NCI-H345 (cell line): Measurements from ENCODE around the gene VPS37B.
A peak's percentile ranks its signal among the peaks of the same experiment; 100 is the strongest.

Source experiments
- DNase-seq: peaks from one replicate; lab custom pipeline; 2025; lab: John Stamatoyannopoulos, UW

The VPS37B gene

GRCh38 chr12:122865268-122866231 is 30.4 kb downstream of the VPS37B start:
- peak; percentile 22 for DNase-seq

DNA sequence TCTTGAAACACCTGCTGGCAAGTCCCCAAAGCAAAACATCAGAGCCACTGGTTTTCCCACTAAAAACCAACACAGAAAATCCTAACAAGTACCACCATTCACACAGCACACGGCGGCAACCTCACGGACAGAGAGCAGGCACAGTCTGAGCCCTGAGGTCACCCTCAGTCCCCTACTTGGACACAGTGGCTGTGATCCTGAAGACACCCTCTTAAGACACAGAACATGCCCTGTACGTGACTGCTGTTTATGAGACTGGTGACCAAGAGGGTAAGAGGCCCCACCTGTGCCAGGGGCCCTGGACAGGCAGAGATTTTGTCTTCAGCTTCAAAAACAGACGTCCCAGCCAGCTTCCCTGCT is 31.1 kb downstream of the VPS37B start:
- no peak for DNase-seq

DNA sequence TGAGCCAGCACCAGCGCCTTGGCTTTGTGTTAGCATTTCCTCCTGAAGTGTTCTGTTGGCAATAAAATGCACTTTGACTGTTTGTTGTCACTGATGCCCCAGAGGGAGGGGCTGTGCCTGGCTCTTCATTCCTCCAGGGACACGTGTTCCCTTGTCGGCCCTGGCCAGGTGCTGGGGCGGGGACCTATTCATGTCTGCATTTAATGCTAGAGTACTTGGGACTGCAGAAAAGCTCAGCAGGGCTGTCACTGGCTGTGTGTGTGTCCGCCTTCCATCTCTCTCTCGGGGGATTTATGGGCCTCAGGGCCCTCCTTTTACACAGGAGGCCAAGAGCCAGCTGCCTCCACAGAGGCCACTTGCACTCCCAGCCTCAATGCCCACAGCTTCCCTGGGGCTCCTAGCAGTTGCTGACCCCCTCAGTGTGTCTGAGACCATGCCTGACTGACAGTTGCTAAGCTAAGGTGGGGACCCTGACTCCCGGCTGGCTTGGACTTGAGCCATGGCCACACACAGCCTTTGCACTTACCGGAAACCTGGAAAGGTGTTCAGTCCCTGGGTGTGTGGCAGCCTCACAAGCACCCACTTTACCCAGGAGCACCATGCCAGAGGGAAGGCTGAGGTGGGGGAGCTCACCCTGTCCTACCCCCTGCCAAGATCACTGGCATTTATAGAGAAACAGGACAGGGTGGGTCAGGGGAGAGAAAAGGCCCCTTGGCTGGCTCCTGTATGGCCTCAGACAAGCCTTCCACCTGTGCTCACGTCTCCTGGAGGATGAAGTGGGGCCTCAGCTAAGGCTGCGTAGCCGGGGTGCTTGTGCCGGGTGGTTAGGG is 32.8 kb downstream of the VPS37B start:
- peak; percentile 94 for DNase-seq

- DNase-seq = no peak
Observed at GRCh38 chr12:122862110-122862634, 33.8 kb downstream of the VPS37B start.

DNA sequence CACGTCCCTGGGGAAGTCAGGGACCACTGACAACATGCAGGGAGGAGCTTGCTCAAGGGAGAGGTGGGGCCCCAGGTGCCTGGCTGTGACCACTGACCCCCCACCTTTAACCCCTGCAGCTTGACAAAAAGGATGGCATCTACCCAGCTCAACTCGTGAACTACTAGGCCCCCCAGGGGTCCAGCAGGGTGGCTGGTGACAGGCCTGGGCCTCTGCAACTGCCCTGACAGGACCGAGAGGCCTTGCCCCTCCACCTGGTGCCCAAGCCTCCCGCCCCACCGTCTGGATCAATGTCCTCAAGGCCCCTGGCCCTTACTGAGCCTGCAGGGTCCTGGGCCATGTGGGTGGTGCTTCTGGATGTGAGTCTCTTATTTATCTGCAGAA is 34.3 kb downstream of the VPS37B start:
- no peak for DNase-seq

GRCh38 chr12:122860854-122861586 is 34.9 kb downstream of the VPS37B start:
- DNase-seq = no peak

DNA sequence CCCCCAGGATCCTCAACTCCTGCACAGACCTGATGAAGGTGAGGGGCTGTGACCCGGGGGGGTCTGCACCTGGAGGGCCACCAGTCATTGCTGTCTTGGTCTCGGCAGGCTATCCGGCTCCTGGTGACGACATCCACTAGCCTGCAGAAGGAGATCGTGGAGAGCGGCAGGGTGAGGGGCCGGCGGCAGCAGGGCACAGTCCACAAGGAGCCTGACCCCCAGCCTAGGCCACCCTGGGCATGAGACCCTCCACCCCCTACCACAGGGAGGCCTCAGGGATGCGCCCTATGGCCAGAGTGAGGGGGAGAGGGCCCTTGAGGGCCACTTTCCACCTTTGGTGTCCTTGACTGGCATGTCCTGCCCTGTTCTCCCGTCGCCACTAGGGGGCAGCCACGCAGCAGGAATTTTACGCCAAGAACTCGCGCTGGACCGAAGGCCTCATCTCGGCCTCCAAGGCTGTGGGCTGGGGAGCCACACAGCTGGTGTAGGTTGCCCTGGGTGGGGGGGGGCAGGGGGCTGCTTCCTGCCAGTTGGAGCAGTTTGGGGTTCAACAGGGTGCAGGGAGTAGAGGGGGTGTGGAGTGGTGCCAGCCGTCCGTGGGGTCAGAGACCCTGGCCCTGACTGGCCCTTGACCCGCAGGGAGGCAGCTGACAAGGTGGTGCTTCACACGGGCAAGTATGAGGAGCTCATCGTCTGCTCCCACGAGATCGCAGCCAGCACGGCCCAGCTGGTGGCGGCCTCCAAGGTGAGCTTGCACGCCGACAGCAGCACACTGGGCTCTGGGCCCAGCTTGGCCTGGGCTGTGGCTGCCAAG is 35.7 kb downstream of the VPS37B start:
- DNase-seq = peak; percentile 65

GRCh38 chr12:122859303-122860039 is 36.5 kb downstream of the VPS37B start:
- no peak for DNase-seq

DNA sequence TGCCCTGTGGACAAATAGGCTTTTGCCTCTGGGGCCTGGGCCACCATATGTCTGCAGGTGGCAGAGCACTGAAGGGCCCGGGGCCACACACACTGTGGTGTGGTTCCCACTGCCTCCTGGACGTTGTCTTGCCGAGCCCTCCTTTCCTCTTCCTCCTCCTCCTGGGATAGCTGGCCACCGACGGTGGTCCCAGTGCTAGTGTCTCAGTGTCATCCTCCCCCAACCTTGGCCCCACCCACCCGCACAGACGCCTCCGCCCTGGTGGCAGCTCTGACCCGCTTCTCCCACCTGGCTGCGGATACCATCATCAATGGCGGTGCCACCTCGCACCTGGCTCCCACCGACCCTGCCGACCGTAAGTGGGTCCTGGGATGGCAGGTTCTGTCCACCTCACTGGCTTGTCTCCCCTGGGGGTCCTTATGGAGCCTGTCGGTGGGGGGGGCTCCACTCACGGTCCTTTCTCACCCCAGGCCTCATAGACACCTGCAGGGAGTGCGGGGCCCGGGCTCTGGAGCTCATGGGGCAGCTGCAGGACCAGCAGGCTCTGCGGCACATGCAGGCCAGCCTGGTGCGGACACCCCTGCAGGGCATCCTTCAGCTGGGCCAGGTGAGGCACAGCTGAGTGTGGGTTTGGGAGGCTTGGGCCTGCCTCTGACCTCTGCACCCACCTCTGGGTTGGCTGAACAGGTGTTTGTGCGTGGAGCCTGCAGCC is 37.2 kb downstream of the VPS37B start:
- DNase-seq = no peak

DNA sequence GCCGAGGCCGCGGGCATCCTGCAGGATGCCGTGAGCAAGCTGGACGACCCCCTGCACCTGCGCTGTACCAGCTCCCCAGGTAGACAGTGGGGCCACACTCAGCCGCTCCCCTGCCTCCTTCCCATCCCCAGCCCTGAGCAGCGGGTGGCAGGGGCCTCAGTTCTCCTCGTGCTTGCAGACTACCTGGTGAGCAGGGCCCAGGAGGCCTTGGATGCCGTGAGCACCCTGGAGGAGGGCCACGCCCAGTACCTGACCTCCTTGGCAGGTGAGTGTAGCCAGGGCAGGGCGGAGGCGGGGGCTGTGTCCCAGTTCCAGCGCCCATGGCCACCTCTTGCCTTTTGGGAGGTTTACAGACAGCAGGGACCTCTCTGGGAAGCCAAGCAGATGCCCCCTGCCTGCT is 37.8 kb downstream of the VPS37B start:
- DNase-seq = no peak

DNA sequence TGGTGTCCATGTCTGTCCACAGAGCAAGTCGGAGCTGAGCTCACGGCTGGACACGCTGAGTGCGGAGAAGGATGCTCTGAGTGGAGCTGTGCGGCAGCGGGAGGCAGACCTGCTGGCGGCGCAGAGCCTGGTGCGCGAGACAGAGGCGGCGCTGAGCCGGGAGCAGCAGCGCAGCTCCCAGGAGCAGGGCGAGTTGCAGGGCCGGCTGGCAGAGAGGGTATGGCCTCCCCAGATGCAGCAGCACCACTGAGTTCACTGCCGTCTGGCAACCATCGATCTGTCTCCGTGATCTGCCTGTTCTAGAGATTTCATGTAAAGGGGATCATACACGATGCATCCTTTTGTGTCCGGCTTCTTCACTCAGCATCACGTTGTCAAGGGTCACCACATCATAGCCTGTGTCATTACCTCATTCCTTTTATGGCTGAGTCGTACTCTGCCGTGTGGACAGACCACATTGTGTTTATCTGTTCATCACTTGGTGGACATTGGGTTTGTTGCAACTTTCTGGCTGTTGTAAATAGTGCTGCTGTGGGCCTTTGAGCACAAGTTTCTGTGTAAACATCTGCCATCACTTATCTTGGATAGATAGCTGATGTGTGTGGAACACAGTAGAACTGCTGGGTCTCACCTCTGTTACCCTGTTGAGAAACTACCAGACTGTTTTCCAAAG is 38.8 kb downstream of the VPS37B start:
- DNase-seq = no peak

DNA sequence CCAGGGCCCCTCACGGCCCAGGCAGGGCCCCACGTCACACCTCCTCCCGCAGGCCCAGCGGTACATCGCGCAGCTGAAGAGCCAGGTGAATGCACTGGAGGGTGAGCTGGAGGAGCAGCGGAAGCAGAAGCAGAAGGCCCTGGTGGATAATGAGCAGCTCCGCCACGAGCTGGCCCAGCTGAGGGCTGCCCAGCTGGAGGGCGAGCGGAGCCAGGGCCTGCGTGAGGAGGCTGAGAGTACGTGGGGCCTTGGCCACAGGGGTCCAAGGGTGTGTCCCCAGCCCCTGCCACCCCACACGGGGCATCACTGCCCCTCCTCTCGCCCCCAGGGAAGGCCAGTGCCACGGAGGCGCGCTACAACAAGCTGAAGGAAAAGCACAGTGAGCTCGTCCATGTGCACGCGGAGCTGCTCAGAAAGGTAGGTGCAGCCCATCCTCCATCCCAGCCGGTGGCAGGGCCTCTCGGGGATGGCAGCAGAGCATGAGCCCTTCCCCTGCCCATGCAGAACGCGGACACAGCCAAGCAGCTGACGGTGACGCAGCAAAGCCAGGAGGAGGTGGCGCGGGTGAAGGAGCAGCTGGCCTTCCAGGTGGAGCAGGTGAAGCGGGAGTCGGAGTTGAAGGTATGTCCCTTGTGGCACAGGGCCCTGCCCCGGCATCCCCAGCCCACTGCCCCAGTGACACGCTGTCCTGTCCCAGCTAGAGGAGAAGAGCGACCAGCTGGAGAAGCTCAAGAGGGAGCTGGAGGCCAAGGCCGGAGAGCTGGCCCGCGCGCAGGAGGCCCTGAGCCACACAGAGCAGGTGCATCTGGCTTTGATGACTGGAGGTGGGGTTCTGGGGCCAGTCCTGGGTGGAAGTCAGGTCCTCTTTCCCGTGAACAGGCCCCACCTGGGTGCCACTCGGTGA is 39.7 kb downstream of the VPS37B start:
- no peak for DNase-seq

DNA sequence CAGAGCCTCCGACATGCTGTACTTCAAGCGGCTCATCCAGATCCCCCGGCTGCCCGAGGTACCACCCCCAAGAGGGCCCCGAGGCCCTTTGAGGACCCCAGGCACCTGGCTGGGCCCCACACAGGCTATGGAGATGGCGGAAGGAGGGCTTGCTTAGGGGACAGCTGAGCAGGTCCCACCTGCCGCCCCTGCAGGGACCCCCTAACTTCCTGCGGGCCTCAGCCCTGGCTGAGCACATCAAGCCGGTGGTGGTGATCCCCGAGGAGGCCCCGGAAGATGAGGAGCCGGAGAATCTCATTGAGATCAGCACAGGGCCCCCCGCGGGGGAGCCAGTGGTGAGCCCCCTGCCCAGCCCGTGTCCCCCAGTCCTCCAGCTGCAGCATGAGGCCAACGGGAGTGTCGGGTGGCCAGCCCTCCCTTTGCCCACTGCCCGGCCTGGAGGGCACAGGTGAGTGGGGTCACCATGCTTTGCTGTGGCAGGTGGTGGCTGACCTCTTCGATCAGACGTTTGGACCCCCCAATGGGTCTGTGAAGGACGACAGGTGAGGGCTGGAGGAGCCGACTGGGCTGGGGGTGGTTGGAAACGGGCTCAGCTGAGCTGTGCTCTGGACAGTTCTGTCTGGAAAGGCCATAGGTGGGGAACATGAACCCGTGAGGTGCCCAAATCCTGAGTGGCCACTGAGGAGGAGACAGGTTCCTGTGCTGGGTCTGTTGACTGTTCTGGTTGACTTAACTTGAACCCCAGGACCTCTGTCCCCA is 40.7 kb downstream of the VPS37B start:
- DNase-seq = no peak

DNA sequence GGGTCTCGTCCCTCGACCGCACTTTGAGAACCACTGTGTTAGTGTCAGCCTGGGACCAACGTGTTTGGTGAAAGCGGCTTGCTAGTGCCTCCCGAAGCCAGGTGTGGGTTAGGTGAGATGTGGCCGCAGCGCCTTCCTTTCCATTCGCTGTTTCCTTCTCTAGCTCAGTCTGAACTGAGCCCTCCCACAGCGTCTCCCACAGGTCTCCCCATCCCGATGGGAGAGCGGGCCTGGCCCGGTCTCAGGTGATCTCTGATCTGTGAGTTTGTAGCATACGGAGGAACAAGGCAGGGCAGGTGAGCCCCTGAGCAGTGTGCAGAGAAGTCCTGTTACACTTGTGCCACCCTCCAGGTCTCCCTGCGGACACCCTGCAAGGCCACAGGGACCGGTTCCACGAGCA is 41.4 kb downstream of the VPS37B start:
- DNase-seq = no peak

GRCh38 chr12:122853582-122854245 is 42.2 kb downstream of the VPS37B start:
- DNase-seq = no peak

DNA sequence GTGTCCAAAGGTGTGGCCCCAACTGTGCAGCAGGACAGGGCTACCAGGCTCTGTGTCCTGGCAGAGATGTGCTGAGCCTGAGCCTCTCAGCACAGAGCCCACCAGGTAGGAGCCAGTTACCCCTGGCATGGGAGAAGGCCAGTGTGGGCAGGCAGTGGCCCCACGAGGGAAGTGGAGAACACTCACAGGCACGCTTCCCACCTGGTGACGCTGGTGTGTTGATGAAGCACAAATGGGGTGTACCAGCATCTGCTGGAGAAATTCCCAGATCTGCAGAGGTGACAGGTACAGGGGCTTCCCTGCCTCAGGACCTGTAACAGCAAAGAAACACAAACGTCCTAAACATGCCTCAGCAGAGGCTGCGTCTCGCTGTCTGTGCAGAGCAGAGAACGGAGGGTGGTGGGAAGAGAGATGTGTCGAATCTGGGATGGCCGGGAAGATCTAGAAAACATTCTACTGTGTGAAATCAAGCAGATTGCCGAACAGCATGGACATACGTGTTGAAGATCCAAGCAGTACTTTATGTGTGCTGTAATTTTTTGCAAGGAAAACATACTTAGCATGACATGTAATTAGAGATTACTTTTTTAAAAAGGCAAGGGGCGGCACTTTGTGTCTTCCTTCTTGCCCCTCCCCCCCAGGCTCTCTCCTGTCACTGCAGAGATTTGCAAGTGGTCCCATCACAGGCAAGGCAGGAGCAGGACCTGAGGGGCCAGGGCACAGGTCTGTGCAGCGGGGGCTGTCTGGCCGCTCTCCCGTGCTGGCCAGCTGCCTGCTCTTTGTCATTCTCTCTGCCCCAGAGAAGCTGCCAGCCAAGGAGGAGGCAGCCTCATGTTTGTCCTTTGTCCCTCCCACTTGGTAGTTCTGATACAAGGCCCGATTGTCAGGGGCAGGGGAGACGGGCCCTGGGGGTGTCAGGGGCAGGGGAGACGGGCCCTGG is 43.3 kb downstream of the VPS37B start:
- no peak for DNase-seq
